ES-I3 (cell line): ENCODE results near the gene GHDC.
A peak's percentile ranks its signal among the peaks of the same experiment; 100 is the strongest.

ENCODE experiments used
- H3K36me3 ChIP-seq: 2 replicates; pipeline ENCODE4 v1.6.1; 2013; ENCODE audit warnings: mild to moderate bottlenecking, low read length, control low read depth, moderate library complexity; ENCODE audit not compliant: insufficient read depth
- H3K4me1 ChIP-seq: 2 replicates; pipeline ENCODE4 v1.6.1; 2013; ENCODE audit warnings: mild to moderate bottlenecking, control low read depth, low read length; ENCODE audit not compliant: insufficient read depth
- H3K9ac ChIP-seq: 2 replicates; pipeline ENCODE4 v1.6.1; 2013; ENCODE audit warnings: low read depth, mild to moderate bottlenecking, low read length, moderate library complexity
- H3K9me3 ChIP-seq: 2 replicates; pipeline ENCODE4 v1.6.1; 2013; ENCODE audit warnings: mild to moderate bottlenecking, low read length, moderate library complexity; ENCODE audit not compliant: control insufficient read depth, insufficient read depth

The GHDC gene

DNA sequence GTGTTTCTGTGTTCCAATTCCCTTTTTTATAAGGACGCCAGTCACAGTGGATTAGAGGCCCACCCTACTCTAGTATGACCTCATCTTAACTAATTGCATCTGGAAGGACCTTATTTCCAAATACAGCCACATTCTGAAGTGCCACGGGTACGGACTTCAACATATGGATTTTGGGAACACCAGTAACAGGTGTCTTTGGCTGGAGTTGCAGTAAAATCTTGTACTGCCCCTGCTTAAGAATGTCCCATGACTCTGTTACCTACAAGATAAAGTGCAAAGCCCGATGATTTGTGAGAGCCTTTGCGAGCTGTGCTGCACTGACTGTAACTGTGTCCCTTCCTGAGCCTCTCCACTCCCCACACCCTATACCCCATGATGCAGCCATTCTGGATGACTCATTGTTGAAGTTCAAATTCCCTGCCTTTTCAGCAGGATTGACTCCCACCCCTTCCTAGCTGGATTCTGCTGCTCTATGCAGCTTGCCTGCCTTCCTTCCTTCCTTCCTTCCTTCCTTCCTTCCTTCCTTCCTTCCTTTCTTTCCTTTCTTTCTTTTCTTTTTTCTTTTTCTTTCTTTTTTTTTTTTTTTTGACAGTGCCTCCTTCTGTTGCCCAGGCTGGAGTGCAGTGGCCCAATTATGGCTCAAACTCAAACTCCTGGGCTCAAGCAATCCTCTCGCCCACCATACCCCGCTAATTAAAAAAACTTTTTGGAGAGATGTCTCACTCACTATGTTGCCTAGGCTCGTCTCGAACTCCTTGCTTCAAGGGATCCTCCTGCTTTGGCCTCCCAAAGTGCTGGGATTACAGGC is 11.2 kb downstream of the GHDC start:
- H3K36me3 ChIP-seq = no peaks in the 10 kb centered on the region
- no peaks in the 10 kb centered on the region for H3K9me3 ChIP-seq
- H3K9ac ChIP-seq = peak overlapping the region; percentile 64
- H3K4me1 ChIP-seq = peaks cover 21% of the 10 kb centered on the region

DNA sequence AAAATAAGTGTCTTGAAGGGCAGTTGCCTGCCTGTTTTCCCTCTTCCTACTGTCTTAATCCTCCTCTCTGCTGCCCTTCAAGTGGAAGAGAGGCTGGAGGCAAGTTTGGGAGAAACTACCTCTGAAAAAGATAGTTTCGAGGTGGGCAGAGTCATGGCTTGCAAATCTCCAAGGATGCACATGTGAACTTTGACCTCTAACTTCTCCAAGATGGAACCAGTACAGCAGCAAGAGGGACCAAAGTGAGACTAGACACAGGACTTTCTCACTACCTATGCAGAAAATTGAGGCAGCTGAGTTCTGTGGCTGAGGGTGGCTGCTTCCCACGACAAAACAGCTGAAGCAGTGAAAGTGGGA is 12.5 kb downstream of the GHDC start:
- Histone ChIP-seq H3K9ac (no peak overlapping the region), H3K9me3 (no peaks in the 10 kb centered on the region), H3K36me3 (no peaks in the 10 kb centered on the region), H3K4me1 (peaks cover 21% of the 10 kb centered on the region)

DNA sequence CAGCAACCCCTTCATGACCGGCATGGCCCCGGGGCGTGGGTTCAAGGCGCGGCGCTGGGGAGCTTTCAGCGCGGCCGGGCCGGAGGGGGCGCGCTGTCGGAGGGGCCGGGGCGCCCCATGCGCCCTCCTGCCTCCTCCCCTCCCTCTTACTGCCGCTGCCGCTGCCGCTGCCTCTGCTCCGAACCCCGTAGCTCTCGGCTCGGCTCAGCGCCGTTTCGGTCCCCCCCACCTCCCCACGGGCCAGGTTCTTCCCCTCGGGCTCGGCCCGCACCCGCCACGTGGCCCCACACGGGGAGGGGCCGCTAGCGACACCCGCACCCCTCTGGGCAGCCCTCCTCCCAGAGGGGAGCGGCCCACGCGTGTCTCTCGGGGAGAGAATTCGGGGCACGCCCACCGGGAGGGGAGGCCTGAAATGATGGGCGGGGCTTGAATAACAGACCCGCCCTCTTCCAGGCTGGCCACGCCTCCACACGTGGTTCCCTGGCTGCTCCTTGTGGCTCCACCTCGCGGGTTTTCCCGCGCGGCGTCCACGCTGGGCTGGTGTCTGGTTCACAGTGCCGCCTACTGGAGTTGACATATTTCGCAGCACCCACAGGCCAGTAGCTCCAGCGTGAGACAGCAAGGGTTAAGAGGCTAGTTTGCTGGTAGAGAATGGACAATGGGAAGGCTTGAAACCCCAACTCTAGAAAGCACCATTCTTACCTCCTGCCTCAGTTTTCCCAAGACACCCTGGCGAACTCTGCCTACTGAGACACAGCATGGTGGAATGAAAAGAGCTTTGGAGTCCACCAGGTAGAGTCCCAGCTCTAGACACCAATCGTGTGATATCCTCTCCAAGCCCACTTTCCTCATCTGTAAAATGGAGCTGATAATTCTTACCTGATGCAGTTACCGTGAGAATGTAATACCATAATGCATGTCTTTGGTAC is 13.1 kb downstream of the GHDC start, which contains the start of gene KCNH4:
KCNH4 (minus strand) TSS at position 221 of the 929 bp plus-strand sequence; CDS start at position 24, 197 bp downstream.
- Histone ChIP-seq H3K36me3 (no peaks in the 10 kb centered on the region), H3K9ac (peak within 1 kb of the TSS; percentile 67; the same call in 1 of the 2 replicates), H3K9me3 (no peaks in the 10 kb centered on the region), H3K4me1 (peaks cover 21% of the 10 kb centered on the region)

DNA sequence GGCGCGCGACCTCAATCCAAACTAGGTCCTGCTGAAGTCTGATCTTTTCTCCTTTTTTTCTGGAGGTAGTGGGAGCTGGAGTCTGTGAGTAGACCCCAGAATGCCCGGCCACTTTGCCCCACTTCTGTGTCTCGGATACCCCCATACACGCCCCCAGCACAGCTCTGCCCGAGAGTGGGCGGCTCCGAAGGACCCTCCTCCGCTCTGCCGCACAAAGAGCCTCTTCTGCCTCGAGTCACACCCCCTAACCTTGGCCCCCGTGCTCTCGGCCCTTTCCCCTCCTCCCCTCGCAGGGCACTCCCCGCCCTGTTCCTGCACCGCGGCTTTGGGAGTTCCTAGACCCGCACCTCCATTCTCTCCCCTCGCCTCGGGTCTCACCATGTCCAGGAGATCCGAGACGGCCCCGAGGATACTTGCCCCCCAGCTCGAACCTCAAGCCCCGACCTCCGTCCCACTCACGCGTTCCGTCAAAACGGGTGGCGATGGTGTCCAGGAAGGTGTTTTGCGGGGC is 13.8 kb downstream of the GHDC start:
- H3K9me3 ChIP-seq = no peaks in the 10 kb centered on the region
- peak overlapping the region; percentile 67; the same call in 1 of the 2 replicates for H3K9ac ChIP-seq
- peaks cover 18% of the 10 kb centered on the region for H3K4me1 ChIP-seq
- H3K36me3 ChIP-seq = no peaks in the 10 kb centered on the region

DNA sequence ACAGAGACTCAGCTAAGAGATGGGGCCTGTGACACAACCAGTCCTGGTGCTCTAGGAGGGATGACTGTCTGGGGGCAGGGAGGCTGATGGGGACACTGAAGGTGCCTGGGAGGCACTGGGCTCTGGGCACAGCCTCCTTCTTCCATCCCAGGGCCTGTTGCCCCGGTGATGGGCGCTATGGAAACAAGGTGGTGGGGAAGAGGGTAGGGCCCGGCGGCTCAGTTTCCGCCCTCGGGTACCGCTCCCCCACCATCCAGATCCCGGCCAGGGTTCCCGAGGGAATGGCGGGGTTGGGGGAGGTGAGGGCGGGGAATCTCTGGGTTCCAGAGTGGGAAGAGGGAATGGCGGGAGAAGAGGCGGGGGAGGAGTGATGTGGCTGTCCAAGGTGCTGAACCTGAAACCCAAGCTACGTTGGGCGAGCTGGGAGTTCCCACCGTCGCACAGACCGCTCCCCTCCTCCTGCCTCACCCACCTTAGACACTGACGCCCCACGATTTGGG is 14.3 kb downstream of the GHDC start:
- H3K9me3 ChIP-seq = no peaks in the 10 kb centered on the region
- peaks cover 13% of the 10 kb centered on the region for H3K4me1 ChIP-seq
- peak overlapping the region; percentile 67; the same call in 1 of the 2 replicates for H3K9ac ChIP-seq
- H3K36me3 ChIP-seq = no peaks in the 10 kb centered on the region

DNA sequence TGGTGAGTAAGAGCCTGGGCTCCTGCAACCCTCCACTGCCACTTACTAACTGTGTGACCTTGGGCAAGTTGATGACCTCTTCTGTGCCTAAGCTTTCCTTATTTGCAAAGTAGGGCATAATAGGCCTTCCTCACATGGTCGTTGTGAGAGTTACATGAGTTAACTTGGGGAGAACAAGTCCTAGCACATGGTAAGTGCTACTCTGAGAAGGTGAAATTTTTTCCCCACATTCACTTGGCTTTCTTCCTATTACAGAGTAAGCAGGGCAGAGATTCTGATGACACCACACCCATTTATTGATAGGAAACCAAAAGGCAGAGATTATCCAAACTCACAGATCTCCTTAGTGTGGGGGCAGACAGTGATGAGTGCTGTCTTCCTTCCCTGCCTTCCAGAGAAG is 15.0 kb downstream of the GHDC start:
- Histone ChIP-seq H3K4me1 (peaks cover 8% of the 10 kb centered on the region), H3K9ac (no peak overlapping the region), H3K9me3 (no peaks in the 10 kb centered on the region), H3K36me3 (no peaks in the 10 kb centered on the region)

DNA sequence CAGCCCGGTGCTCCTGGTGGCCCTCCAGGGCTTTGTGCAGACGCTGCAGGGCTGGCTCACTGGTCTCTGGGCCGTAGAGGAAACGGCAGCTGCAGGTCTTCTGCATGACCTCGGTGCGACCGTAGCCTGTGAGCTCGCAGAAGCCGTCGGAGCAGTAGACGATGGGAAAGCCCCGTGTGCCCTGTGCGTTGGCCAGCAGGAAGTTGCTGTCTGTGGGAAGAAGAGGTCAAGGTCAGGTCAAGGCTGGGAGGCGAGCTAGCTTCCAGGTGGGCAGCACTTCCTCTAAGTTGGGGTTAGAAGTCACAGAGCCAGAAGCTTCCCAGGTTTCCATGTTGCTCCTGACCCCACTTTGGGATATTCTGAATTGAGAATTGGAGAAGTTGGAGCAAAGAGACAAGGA is 15.5 kb downstream of the GHDC start:
- H3K4me1 ChIP-seq = peaks cover 8% of the 10 kb centered on the region
- no peak overlapping the region for H3K9ac ChIP-seq
- no peaks in the 10 kb centered on the region for H3K36me3 ChIP-seq
- no peaks in the 10 kb centered on the region for H3K9me3 ChIP-seq

DNA sequence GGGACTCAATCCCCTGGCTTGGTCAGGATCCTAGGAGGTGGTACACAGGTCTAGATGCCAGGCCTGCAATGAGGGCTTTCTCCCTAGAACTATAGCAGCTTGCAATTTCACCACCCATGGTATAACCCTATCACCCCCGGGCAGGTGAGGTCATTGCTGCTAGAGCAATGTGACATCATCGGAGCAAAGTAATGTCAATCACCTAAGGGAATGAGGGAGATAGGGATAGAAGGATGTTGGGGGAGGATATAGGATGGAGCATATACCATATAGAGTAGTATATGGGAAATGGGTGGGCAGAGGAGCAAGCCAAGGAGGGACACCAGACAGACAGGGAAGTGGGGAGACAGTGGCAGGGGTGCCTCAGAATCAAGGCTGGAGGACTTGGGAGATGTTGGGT is 16.6 kb downstream of the GHDC start:
- no peaks in the 10 kb centered on the region for H3K36me3 ChIP-seq
- no peak overlapping the region for H3K9ac ChIP-seq

DNA sequence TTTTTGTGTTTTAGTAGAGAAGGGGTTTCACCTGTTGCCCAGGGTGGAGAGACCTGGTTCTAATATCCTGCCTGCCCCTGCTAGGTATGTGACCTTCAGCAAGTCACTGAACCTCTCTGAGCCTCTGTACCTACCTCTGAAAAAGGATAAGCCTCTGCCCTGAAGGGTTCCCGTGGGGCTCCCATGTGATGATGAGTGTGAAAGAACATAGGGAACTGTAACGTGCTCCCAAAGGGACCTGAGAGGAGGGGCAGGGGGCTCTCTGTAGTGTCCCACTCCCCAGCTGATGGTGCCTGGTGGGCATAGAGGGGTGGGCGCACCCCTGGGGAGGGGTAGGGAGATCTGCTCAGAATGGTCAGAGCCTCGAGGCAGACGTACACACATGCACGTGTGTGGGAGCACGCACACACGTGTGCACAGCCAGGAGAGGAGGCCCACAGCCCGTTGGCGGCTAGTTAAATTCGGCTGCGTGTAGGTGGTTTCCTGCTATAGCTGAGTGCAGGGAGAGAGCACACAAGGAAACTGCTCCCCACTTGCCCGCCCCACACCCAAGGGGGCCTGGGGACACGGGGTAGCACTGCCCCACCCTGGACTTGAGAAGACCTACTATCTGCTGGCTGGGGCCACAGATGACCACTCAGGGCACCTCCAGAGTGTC is 20.0 kb downstream of the GHDC start:
- H3K9me3 ChIP-seq = no peaks in the 10 kb centered on the region
- no peaks in the 10 kb centered on the region for H3K36me3 ChIP-seq
- H3K9ac ChIP-seq = no peak overlapping the region
- H3K4me1 ChIP-seq = no peaks in the 10 kb centered on the region; the same call in 1 of the 2 replicates

More for the DNA sequence above, 16.6 kb downstream of the GHDC start:
- Histone ChIP-seq H3K9me3 (no peaks in the 10 kb centered on the region), H3K4me1 (peaks cover 4% of the 10 kb centered on the region)

DNA sequence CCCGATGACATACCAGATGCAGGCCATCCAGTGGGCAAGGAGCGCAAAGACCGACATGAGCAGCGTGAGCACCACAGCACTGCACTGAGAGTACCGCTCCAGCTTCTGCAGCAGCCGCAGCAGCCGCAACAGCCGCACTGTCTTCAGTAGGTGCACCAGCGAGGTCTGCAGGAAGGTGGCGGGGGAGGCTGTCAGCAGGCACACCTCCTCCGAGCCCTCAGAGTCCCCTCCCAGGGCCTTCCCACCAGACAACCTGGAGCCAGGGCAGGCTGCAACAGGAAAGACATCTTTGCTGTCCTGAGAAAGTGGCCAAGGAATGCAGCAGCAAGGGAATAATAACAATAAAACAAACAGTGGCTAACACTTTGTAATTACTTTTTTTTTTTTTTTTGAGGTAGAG is 22.5 kb downstream of the GHDC start:
- no peaks in the 10 kb centered on the region for H3K36me3 ChIP-seq
- no peak overlapping the region for H3K9ac ChIP-seq
- no peaks in the 10 kb centered on the region for H3K4me1 ChIP-seq
- H3K9me3 ChIP-seq = no peaks in the 10 kb centered on the region

DNA sequence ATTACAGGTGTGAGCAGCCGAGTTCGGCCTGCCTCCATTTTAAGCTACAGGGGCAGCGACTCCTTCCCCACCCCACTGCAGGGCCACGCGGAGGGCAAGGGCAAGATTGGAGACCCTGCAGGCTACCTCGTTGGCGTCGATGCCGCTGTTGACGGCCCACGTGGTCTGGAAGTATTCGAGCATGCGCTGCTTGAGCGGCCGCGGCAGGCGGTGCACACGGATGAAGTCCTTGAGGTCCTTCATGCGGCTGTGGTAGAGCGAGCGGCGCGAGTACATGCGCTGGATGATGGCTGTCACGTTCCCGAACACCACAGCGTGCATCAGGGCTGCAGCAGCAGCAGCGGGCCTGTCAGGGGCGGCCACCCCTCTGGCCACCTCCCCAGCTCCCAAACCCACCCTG is 24.9 kb downstream of the GHDC start:
- no peaks in the 10 kb centered on the region for H3K36me3 ChIP-seq
- H3K9ac ChIP-seq = no peak overlapping the region
- H3K9me3 ChIP-seq = no peaks in the 10 kb centered on the region
- H3K4me1 ChIP-seq = no peaks in the 10 kb centered on the region

DNA sequence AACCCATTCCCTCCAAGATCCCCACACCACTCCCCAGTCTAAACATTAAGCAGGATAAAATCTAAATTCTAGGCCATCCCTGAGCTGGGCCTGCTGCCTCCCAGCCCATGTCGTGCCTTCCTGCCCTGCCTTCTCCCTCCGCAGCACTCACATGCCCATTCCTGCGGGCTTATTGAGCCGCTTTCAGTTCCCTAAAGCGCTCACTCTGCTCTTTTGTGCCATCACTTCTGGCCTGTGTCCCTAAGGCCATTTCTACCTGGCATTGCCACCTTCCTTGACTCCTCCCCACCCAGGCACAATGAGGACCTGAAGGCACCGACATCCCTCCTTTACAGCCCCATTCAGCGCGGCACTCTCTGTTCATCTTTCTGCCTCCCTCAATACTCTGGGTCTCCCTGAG is 26.5 kb downstream of the GHDC start:
- H3K36me3 ChIP-seq = no peaks in the 10 kb centered on the region
- no peaks in the 10 kb centered on the region for H3K9me3 ChIP-seq
- no peak overlapping the region for H3K9ac ChIP-seq
- H3K4me1 ChIP-seq = no peaks in the 10 kb centered on the region; the same call in 1 of the 2 replicates

DNA sequence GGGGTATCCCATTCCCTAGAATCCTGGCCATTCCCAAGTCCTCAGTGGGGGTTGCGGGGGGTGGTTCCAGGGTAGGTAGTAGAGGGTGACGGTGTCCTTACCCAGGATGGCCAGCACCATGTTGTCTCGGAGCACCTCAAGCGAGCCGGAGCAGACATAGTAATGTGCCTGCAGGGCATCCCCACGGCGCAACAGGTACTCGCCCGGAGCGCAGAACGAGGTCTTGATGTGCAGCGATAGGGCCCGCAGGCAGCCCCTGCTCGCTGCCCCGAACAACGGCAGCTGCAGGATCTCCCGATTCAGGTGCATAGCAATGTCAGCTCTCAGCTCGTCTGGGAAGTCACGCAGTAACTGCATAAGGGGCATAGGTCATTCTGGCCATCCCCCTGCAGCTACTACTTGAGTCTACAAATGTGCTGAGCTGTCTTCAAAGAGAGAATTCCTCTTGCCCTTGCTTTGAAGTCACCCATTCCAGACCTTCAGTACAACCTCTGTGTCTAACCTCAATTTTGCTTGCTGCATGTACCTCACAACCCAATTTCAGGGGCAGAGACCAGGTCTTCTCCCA is 28.0 kb downstream of the GHDC start:
- H3K4me1 ChIP-seq = no peaks in the 10 kb centered on the region; the same call in 1 of the 2 replicates
- no peaks in the 10 kb centered on the region for H3K36me3 ChIP-seq
- no peak overlapping the region for H3K9ac ChIP-seq
- no peaks in the 10 kb centered on the region for H3K9me3 ChIP-seq

DNA sequence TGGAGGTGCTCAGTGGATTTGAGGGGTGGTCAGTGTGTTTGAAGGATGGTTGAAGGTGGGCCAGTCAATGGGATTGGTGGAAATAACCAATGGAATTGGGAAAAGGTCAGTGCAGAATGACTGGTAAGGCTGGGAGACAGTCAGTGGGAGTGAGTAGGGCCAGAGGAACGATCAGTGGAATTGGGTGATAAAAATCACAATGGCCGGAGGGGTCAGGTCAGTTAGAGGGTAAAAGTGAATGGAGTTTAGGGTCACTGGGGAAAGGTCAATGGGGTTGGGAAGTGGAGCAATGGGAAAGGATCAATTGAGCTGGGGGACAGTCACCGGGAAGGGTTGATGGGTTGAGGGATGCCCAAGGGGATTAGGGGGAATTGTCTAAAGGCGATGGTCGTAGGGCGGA is 28.5 kb downstream of the GHDC start:
- Histone ChIP-seq H3K36me3 (no peaks in the 10 kb centered on the region), H3K9ac (no peak overlapping the region), H3K9me3 (no peaks in the 10 kb centered on the region), H3K4me1 (no peaks in the 10 kb centered on the region; the same call in 1 of the 2 replicates)
